NB4 (cell line): ENCODE data around the gene UMAD1.

Experiments used
- DNase-seq: peaks from one replicate; pipeline ENCODE4 v3.0.0; 2010; ENCODE audit warnings: low read depth
- H3K4me3 ChIP-seq: one replicate; pipeline ENCODE4 v1.5.1; 2011; ENCODE audit warnings: mild to moderate bottlenecking, low read depth, low read length, moderate library complexity
- MYC ChIP-seq: IDR thresholded peaks from 2 replicates; pipeline ENCODE4 v1.6.1; 2011; ENCODE audit warnings: low read depth, low read length
- POLR2A ChIP-seq: IDR thresholded peaks from 2 replicates; pipeline ENCODE4 v1.6.1; 2011; ENCODE audit warnings: mild to moderate bottlenecking; ENCODE audit not compliant: insufficient read length; ENCODE audit errors: extremely low read depth
- TF ChIP-seq, protein P1 (sequence below): IDR thresholded peaks from one replicate; pipeline ENCODE4 v1.5.1; 2012; ENCODE audit warnings: low read depth, low read length
- TF ChIP-seq, protein P2 (sequence below): IDR thresholded peaks from 2 replicates; pipeline ENCODE4 v1.6.1; 2011; ENCODE audit warnings: low read depth, low read length

UMAD1 gene

DNA sequence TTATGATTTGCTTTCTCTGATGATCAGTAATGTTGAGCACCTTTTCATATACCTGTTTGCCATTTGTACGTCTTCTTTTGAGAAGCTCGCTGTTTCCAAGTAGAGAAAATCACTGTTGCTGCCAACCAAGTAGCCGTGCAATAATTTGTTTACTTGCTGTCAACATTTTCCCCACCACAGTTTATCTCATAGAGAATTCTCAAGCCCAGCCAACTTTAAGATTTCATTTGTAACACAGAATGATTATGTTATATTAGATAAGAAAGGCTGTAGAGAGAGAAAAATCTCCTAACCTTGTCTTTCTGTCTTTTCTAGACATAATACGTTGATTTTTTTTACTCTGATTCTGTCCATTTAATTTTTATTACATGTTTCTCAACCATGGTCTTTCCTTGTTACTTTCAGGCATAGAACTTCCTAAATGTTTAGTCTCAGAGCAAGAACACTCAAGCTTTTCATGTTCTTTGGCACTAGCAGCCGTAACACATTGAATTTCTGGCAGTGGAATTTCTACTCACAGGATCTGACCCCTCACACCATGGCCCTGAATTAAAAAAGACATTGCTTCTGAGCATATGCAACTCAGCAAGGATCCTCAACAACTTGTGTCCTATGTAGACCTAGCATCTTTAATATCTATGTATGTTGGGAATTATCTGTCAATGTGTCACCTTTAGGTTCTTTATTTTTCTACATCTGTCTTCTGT lies 54.7 kb downstream of the UMAD1 start:
- H3K4me3 ChIP-seq, result no peak overlapping the region
- DNase-seq, result no peak
- TF ChIP-seq, protein P1, sequence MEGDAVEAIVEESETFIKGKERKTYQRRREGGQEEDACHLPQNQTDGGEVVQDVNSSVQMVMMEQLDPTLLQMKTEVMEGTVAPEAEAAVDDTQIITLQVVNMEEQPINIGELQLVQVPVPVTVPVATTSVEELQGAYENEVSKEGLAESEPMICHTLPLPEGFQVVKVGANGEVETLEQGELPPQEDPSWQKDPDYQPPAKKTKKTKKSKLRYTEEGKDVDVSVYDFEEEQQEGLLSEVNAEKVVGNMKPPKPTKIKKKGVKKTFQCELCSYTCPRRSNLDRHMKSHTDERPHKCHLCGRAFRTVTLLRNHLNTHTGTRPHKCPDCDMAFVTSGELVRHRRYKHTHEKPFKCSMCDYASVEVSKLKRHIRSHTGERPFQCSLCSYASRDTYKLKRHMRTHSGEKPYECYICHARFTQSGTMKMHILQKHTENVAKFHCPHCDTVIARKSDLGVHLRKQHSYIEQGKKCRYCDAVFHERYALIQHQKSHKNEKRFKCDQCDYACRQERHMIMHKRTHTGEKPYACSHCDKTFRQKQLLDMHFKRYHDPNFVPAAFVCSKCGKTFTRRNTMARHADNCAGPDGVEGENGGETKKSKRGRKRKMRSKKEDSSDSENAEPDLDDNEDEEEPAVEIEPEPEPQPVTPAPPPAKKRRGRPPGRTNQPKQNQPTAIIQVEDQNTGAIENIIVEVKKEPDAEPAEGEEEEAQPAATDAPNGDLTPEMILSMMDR, result no peak
- TF ChIP-seq POLR2A (no peak), MYC (no peak)
- TF ChIP-seq, protein P2, sequence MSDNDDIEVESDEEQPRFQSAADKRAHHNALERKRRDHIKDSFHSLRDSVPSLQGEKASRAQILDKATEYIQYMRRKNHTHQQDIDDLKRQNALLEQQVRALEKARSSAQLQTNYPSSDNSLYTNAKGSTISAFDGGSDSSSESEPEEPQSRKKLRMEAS, result no peak

DNA sequence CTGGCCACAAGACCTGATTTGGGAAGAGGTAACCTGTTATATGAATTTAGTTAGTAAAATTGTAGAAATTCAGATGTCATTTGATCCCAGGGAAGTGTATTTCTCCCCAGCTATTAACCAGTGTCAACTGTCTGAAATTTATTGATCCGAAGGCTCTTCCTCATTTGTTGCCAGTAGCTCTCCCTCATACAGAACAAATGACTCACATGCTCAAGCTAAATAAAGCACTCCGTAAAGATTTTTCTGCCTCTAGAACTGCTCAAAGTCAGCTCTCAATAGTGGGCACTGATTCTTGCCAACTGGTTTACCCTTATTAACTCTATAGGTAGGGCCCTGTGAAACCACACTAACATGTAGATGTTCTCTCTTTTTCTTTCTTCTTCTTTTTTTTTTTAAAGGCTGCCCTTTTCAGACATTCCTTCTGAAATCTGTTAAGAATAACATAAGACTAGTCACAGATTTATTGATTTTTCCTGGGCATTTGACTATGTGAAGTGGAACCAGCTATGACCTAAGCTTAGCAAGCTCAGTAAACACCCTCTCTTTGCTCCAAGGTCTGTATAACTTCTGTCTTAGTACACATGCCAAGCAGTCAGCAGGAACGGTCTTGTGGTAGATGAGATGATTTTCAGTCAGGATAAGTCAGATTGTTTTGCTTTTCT lies 56.0 kb downstream of the UMAD1 start:
- no peak for DNase-seq
- TF ChIP-seq POLR2A (no peak), MYC (no peak)
- TF ChIP-seq, protein P1, result no peak
- TF ChIP-seq, protein P2, result no peak
- H3K4me3 ChIP-seq, result no peak overlapping the region

DNA sequence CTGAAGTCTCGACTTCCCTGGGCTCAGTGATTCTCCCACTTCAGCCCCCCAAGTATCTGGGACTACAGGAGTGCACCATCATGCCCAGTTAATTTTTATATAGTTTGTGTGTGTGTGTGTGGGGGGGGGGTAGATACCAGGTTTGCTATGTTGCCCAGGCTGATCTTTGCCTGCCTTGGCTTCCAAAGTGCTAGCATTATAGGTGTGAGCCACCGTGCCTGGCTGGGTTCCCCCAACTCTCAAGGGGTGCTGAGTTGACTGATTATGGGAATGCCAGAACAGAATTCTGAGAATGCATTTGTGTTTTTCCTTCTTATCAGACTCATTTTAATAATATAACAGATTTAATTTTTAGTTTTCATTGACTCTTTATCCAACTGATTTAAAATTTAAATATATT lies 58.4 kb downstream of the UMAD1 start:
- TF ChIP-seq POLR2A (no peak), MYC (no peak)
- TF ChIP-seq, protein P1, result no peak
- TF ChIP-seq, protein P2, result no peak
- no peak overlapping the region for H3K4me3 ChIP-seq
- DNase-seq, result no peak

DNA sequence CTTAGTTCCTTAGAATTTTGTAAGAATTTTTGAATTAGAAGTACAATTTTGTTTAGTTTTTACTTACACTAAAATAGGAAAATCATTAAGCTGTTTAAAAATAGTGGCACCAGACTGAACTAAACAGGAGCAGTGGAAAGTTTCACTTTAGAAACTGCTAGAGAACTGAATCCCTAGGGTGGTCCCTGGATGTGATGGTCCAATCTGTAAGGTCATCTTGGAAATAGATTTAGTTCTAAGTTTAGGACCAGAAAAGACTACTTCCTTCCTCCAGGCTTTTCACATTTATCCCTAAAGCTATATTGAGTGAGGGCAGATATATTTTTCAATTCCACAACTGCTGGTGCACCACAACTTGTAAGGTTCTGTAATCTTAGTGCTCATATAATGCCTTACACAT lies 58.8 kb downstream of the UMAD1 start:
- no peak overlapping the region for H3K4me3 ChIP-seq
- DNase-seq, result no peak
- TF ChIP-seq POLR2A, result no peak
- TF ChIP-seq, protein P2, result no peak
- TF ChIP-seq, protein P1, result no peak
- TF ChIP-seq MYC, result no peak

DNA sequence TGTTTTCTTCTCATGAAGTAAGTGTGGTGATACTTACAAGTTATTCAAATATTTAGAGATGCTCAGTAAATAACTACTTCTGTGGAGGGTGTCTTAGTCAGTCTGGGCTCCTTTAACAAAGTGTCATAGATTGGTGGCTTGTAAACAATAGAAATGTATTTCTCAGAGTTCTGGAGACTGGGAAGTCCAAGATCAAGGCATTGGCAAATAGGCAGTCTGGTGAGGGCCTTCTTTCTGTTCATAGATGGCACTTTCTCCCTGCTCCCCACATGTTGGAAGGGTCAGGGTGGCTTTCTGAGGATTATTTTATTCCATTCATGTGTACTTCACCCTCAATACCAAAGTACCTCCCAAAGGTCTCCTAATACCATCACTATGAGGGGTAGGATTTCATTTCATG lies 59.4 kb downstream of the UMAD1 start:
- DNase-seq, result no peak
- TF ChIP-seq, protein P2, result no peak
- no peak for TF ChIP-seq POLR2A
- no peak for TF ChIP-seq MYC
- TF ChIP-seq, protein P1, result no peak
- H3K4me3 ChIP-seq, result no peak overlapping the region
